GM04503 (cell line): Measurements from ENCODE around the gene MYBBP1A.
"Not testable (repeated sequence)": the region's sequence is repeated elsewhere in the genome, so short reads cannot be mapped to it uniquely, and the experiment has no call there.

Experiments used
- DNase-seq: peaks from one replicate; pipeline ENCODE4 v3.0.0-alpha.2; 2012; ENCODE audit warnings: low read depth

Gene MYBBP1A

GRCh38 chr17:4590981-4591453 is 35.8 kb upstream of the MYBBP1A start:
- DNase-seq: no peak

- not testable (repeated sequence) for DNase-seq
Observed at GRCh38 chr17:4590042-4590441, 34.9 kb upstream of the MYBBP1A start.

DNA sequence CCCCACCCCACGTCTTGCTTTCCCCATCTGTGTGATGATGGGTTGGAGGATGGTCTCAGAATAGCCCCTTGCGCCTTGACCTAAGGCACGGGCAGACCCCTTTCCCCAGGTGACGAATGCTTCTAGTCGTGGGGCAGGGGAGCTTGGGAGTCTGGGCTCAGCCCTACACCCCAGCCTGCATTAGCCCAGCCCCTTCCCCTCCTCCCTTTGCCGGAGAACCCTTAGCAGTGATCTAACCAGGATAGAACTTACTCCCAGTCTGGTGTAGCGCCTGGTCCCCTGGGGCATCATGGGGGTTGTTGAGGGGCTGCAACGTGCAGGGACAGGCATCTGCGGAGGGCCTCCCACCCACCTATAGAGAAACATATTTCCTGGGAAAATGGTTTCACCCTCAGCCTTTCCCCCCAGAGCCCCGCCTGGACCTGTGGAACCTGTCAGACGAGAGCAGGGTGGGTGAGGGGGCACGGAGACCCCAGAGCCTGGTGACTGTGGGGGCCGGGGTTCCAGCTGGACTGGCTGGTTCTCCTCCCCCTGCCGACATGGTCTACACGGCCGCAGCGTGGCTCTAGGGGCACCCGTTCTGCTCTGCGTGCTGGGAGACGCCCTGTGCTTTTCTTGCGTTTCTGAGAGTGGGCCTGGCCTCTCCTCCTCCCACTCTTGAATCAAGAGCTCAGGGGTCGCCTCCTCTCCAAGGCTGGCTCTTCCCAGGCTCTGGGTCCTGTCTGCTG is 33.9 kb upstream of the MYBBP1A start:
- DNase-seq: no peak

GRCh38 chr17:4588391-4588790 is 33.2 kb upstream of the MYBBP1A start:
- DNase-seq: no peak

GRCh38 chr17:4587803-4588202 is 32.6 kb upstream of the MYBBP1A start:
- no peak for DNase-seq

DNA sequence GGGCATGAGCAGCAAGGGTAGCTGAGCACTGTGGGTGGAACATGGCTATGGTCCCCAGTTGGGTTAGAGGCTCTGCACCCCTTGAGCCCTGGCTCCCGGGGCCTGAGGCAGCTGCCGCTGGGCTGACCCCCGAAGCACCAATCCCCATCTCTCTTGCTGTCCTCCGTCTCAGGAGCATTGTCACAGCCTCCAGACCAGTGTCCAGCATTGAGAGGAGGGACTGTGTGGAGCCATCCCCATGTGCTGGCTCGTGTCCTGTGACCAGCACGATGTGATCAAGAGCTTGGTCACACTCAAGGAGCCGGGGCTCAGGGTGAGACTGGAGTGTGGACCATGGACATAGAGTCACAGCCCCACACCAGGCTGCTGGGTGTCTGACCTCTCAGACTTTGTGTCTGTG is 32.0 kb upstream of the MYBBP1A start:
- DNase-seq: no peak

DNA sequence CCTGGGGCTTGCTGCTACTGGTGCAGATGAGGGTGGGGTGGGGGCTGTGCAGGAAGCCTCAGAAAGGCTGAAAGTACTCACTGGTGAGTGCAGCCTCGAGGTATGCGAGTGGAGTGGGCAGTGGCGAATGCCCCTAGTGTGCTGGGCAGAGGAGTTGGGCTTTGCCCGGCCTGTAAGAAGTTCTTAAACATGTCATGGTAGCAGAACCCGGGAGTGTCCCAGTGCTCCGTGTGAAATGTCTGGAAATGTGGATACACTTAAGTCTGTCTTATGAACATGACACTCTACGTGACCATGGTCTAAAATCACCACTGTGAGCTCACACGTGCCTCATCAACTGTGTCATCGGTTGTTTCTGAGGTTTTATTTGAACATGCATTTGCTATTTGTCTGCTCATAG is 30.9 kb upstream of the MYBBP1A start:
- DNase-seq: no peak

DNA sequence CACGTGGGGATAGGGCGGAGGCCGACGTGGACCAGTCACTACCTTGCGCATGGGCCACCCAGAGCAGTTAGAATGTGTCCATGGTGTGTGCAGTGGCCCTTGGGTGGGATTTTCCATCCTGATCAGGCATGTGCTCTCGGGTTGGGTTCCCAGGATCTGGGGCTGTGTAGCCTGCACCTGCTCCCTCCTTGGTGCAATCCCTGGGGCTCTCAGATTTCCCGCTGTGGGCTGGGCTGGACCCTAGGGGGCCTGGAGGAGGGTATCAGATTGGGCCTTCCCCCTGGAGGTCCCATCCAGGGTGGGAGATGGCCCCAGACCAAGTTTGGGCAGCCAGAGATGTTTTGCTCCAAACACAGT is 30.4 kb upstream of the MYBBP1A start:
- no peak for DNase-seq

DNA sequence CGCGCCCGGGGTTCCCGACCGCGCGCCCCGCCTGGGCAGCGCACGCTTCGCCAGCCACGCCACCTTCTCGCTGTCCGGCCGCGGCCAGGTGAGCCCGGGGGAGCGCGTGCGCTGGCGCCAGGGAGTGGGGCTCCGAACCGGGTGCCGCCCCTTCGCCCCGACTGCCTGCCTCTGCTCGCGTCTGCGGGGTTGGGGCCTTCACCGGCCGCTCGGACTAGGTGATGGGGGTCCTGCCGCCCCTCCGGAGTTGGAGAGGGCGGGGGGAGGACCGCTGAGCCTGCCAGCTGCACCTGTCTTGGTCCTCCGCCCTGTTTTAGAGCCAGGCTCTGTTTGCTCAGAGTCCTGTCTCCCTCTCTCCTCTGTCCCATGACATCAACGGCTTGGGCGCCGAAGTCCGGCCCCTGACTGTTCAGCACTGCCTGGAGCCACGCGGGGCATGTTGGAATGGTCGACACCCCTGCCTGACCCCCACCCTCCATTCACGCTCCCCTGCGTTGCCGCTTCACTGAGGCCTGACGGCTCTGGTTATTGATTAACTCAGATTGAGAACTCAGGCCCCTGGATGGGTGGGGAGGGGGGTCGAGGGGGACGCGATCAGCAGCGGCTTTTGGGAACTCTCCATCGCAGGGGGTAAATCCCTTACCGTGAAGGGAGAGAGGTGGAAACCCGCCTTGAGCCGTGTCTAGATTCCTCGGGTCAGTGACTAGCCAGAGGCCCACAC is 29.9 kb upstream of the MYBBP1A start:
- DNase-seq: no peak

GRCh38 chr17:4584101-4584916 is 29.1 kb upstream of the MYBBP1A start, which contains the start of gene SMTNL2:
SMTNL2 (plus strand) TSS chr17:4584529; CDS start chr17:4584606, 77 bp downstream.
- DNase-seq: no peak

DNA sequence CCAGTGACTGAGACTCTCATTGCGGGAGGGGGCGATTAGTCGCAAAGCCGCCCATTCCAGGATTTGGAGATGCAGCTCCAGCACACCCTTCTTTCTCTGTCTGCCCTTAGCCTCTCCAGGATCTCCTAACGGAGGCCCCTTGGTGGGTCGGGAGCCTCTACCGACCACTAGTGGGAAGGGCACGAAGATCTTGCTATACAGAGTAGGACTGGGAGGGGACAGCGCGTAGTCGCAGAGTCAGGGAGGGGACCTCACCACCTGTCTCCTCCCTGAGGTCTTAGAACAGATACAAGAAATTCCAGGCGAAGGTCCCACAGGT is 28.6 kb upstream of the MYBBP1A start:
- no peak for DNase-seq

GRCh38 chr17:4583206-4583605 is 28.0 kb upstream of the MYBBP1A start:
- DNase-seq: no peak

- DNase-seq: no peak
Observed at GRCh38 chr17:4582691-4583090, 27.5 kb upstream of the MYBBP1A start.

DNA sequence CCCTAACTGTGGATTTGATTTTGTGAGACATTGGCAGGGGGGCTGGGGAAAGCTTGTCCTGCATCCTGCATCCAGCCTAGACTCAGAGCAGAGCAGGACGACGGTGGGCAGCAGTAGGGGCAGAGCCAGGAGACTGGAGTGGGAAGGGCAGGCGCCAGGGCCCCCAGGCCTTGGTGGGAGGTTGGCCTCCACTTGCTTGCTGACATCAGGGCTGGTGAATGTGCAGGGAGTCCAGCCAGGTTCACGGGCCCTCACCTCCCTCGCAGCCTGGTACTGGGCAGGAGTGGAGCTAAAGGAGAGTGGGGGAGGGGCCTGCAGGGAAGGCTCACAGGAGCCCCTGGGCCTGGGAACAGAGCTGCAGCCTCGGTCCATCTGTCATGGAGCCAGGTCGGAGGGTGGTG is 26.9 kb upstream of the MYBBP1A start:
- DNase-seq: no peak

- DNase-seq: no peak
Observed at GRCh38 chr17:4580291-4580690, 25.1 kb upstream of the MYBBP1A start.

GRCh38 chr17:4579678-4580077 is 24.5 kb upstream of the MYBBP1A start:
- DNase-seq: no peak

DNA sequence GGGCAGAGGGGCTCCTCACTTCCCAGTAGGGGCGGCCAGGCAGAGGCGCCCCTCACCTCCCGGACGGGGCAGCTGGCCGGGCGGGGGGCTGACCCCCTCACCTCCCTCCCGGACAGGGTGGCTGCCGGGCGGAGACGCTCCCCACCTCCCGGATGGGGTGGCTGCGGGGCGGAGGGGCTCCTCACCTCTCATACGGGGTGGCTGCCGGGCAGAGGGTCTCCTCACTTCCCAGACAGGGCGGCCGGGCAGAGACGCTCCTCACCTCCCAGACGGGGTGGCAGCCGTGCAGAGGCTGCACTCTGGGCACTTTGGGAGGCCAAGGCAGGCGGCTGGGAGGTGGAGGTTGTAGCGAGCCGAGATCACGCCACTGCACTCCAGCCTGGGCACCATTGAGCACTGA is 23.2 kb upstream of the MYBBP1A start:
- not testable (repeated sequence) for DNase-seq

DNA sequence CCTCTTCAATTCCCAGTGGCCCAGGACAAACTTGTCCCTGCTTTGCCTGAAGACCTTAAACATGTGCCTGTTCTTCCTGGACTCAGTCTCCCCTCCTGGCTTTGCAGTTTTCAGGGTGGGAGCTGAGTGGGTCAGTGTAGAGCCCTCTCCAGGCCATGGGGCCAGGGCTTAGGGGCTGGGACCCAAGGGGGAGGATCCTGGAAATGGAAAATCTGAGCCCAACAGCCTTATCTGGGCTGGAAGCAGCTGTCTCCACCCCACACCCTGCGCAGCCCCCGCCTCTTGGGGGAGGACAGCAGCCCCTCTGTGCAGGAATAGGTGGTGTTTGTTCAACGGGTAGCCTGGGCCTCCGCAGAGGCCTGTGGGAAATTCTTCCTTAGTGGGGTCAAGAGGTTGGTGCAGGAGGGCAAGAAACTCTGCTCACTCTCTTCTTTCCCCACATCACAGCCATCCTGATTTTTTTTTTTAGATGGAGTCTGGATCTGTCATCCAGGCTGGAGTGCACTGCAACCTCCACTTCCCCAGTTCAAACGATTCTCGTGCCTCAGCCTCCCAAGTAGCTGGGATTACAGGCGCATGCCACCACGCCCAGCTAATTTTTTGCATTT is 22.3 kb upstream of the MYBBP1A start:
- DNase-seq: no peak

- no peak for DNase-seq
Observed at GRCh38 chr17:4576729-4577322, 21.6 kb upstream of the MYBBP1A start.

DNA sequence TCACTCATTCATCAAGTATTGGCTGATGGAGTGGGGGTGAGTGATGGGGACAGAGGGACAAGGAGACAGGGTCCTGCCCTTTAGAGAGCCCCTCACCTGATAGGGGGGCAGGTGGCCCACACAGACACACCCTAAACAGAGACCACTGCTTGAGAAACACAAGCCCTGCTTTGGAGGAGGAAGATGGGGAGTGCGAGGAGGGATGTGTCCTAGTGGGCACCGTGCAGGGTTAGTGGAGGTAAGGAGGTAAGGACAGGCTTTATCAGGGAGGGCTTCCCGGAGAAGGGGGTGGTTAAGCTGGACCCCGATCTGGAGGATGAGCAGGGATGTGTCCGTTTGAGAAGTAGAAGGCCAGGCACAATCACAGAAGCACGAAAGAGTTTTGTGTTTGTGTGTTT is 21.0 kb upstream of the MYBBP1A start:
- no peak for DNase-seq

DNA sequence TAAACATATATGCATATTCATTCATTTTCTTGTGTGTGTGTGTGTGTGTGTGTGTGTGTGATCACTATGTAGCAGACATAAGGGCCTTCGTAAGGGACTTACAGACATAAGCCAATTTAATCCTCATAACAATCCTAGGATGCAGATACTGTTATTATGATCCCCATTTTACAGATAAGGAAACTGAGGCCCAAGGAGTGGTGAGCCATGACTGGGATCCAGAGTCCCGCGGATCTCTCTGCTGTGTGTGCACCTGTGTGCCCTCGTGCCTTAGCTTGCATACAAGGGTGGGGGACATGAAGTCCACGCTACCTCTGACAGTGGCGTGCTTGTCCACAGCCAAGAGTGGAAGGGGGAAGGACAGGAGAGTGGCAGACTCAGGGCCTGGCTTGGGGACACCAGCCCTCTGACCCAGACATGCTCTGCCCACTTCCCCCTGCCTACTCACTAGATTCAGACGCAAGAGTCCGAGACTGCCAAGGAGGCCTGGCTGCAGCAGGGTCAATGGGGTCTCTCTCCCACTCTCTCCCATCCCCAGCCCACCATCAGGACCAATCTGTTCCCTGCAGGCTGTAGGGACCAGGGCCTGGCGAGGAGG is 19.4 kb upstream of the MYBBP1A start:
- no peak for DNase-seq

- DNase-seq: no peak
Observed at GRCh38 chr17:4573669-4574068, 18.5 kb upstream of the MYBBP1A start.
